NK-92 (cell line): ENCODE measurements around the gene EPC2.
A peak's percentile ranks its signal among the peaks of the same experiment; 100 is the strongest.

ENCODE experiments used
- DNase-seq: peaks from one replicate; lab custom pipeline; 2025; ENCODE audit not compliant: unreplicated experiment; lab: John Stamatoyannopoulos, UW

EPC2 gene

GRCh38 chr2:148643998-148644882, at the start of gene EPC2:
Gene EPC2, plus strand, starts transcription at chr2:148644751. Its CDS starts 267 bp downstream, at chr2:148645018.
- DNase-seq = peak; percentile 10

DNA sequence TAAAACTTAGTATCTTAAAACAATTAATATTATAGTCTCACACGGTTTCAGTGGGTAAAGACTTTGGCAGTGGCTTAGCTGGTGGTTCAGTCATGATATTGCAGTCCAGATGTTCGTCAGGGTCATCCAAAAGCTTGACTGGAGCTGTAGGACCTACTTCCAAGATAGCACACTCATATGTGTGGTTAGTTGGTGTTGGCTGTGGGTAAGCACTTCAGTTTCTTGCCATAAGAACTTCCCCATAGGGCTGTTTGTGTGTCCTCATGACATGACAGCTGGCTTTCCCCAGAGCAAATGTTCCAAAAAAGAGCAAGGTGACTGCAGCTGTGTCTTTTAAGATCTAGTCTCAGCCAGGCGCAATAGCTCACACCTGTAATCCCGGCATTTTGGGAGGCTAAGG, 48.5 kb upstream of the EPC2 start:
- DNase-seq = no peak

- no peak for DNase-seq
Measured at GRCh38 chr2:148599109-148599991, 45.2 kb upstream of the EPC2 start.

DNA sequence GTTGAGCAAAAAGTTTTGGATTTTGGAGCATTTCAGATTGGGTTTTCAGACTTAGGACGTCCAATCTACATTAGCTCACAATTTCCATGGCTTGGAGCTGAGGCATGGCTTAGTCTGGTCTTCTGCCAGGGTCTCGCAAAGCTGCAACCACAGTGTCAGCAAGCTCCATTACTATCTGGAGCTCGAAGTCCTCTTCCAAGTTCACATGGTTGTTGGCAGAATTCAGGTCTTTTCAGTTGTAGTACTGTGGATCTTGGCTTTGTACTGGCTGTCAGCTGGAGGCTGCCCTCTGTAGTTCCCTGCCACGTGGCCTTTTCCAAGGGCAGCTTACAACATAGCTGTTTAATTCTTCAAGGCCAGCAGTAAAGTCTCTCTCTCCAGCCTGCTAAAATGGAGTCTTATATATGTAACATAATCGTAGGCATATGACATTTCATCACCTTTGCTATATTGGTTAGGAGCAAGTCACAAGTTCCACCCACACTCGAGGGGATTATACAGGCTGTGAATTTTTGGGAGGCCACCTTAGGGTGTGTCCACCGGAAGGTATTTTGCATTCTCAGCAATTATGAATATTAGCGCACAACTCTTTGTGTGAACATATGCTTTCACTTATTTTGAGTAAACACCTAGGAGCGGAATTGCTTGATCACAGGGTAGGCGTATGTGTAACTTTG, 41.5 kb upstream of the EPC2 start:
- DNase-seq = no peak

GRCh38 chr2:148603562-148603920, 41.0 kb upstream of the EPC2 start:
- no peak for DNase-seq

DNA sequence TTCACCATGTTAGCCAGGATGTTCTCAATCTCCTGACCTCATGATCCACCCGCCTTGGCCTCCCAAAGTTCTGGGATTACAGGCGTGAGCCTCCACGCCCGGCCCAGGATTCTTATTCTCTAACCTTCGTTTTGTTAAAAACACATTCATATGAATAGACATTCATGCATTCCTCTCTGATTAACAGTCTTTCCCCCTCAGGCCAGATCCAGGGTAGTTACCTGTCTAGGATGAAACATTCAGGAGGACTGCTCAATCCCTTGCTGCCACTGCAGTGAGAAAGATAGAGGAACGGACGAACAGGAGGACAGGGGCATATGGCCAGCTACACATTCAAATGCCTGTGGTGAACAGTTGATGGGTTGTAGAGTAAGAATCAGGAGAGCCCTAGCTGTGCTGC, 39.6 kb upstream of the EPC2 start:
- no peak for DNase-seq

DNA sequence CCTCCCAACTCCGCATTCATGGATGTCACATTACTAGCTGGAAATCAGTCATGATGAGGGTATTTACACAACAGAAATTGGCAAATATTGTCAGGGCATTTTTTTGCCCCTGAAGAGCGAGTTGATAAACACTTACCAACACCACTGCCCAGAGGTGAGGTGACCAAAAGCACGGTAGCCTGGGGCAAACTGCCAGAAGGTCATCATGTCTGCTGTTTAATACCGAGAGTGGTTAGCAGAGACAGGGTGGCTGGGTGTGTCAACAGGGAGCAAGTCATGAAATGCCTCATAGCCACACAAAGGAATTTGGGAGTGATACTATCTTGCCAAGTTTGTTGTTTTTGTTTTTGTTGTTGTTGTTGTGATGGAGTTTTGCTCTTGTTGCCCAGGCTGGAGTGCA, 37.0 kb upstream of the EPC2 start:
- DNase-seq = no peak

GRCh38 chr2:148613231-148614013, 31.1 kb upstream of the EPC2 start:
- DNase-seq = no peak

DNA sequence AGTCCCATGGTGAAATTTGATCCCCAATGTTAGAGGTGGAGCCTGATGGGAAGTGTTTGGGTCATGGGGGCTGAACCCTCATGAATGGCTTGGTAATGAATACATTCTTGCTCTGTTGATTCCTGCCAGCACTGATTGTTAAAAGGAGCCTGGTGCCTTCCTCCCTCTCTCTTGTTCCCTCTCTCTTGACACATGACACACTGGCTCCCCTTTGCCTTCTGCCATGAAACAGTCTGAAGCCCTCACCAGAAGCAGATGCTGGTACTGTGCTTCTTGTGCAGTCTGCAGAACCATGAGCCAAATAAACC, 30.6 kb upstream of the EPC2 start:
- no peak for DNase-seq

GRCh38 chr2:148614322-148615049, 30.1 kb upstream of the EPC2 start:
- DNase-seq = no peak

DNA sequence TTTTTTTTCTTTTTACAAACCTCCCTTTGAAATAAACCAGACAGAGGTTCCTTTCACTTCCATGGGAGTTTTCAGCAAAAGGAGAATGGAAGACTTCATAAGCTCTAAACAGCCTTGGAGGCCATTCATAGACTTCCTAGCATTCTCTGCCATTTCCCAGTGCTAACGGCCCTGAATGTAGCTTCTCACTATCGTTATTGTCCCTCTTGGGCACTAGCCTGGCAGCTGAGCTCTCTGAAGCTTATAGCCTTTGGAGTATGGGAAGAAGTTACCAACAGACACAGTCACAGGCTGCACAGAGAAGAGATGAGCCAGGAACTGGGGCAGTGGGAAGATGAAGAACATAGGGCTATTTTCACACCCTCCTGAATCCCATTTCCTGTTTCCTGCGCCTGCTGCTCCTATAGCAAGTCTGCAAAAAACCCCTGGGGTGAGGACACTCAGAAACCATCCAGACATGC, 29.1 kb upstream of the EPC2 start:
- DNase-seq = no peak

DNA sequence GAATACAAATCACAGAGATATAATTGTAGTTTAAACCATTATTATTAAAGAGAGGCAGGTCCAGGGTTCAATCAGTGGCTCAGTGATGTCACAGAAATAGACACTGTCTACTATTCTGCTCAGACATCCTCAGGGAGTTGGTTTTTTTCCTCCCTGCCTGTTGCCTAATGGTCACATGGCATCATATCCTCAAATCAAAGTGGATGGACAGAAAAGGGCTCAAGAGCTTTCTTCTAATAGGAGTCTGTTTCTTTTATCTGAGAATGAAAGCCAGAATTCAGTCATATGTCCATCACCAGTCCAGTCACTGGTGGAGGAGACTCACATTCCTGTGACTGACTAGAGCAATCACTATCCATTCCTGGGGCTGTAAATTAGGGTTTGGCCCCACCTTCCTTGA, 27.9 kb upstream of the EPC2 start:
- DNase-seq = no peak

- no peak for DNase-seq
Measured at GRCh38 chr2:148617219-148617618, 27.3 kb upstream of the EPC2 start.

DNA sequence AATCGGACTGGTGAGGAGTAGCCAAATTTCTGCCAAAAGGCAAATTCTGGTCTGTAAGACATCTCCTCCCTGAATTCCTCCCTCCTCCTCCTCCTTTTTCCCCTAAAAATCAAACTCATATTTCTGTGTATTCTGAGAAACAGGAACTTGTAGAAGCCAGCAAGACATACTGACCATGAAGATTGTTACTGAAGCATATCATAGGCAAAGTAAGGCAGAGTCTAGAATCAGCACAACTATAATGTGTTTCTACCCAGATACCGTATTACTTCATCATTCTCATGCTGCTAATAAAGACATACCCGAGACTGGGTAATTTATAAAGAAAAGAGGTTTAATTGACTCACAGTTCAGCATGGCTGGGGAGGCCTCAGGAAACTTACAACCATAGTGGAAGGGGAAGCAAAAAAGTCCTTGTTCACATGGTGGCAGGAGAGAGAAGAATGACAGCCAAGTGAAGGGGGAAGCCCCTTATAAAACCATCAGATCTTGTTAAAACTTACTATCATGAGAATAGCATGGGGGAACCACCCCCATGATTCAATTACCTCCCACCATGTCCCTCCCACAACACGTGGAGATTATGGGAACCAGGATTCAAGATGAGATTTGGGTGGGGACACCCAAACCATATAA, 24.9 kb upstream of the EPC2 start:
- no peak for DNase-seq

DNA sequence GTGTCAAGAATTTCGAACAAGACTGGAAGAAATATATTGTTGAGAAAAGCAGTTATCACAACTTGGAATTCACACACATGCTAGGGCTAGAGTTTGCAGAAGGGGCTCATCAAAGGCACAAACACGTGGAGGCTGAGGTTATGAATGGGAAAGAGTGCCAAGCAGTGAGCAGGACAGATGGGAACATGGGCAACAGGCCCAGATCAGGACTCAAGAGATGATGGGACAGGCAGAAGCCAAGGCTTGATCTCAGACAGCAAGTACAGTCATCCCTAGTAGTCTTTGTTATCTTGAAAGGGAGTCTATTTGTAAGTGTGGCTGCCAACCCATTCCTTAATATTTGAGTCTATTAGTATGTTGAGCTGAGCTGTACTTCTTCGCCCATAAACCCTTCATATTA, 22.2 kb upstream of the EPC2 start:
- DNase-seq = no peak

DNA sequence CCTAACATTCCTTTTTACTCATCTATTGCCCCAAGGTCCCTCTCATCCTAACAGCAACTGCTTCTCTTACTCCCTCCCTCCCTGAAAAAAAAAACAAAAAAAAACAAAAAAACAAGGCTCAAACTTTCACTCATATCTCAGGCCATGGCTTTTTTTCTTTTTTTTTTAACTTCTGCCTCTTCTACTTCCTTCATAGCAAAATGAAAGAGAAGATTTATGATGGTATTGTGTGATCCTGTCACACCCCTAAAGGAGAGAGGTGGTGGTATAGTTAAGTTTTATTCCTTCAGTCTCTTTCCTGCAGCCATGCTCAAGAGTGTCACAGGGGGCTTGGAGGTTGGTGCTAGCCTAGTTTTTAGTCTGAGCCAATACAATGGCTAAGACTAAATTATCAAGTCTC, 21.5 kb upstream of the EPC2 start:
- no peak for DNase-seq

GRCh38 chr2:148627224-148627623, 17.3 kb upstream of the EPC2 start:
- DNase-seq = no peak

DNA sequence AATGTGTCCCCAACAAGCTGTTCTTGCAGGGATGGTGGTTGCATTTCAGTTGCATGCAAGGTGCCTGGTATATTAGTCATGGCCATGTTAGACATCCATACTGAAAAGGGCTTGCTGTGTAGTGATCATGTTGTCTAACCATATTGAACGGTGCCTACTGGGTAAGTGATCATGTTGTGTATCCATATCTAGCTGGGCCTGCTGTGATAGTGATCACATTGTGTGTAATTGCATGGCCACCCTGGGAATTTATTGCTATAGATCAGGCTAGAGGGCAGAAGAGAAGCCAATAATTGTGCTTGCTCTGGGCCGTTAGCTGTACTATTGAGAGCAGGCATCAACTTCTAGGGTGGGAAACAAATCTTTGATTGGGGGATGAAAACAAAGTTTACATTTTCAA, 9.8 kb upstream of the EPC2 start:
- DNase-seq = no peak

GRCh38 chr2:148638543-148638942, 6.0 kb upstream of the EPC2 start:
- DNase-seq = no peak

- no peak for DNase-seq
Measured at GRCh38 chr2:148640767-148641166, 3.8 kb upstream of the EPC2 start.
